AG04449 (cell line): Measurements from ENCODE around the gene RNF103.

Source experiments
- CTCF ChIA-PET: fragments of 350-600 bp; formaldehyde crosslinking; extraction: SDS; loops from one replicate; lab custom pipeline; 2021; ENCODE audit warnings: antibody characterized with exemption; lab: Yijun Ruan, JAX
- POLR2A ChIA-PET: fragments of 400-600, 350-600 bp; formaldehyde crosslinking; extraction: SDS; loops from one replicate; lab custom pipeline; 2020; ENCODE audit warnings: antibody characterized with exemption, inconsistent platforms; lab: Yijun Ruan, JAX
- DNase-seq: peaks from one replicate; pipeline ENCODE4 v3.0.0-alpha.2; 2010; ENCODE audit warnings: low read depth, low spot score
- H3K4me3 ChIP-seq: 2 replicates; pipeline ENCODE4 v1.5.1; 2011; ENCODE audit warnings: low read depth, mild to moderate bottlenecking, control low read depth, low read length
- TF ChIP-seq, protein P1 (sequence below): IDR thresholded peaks from one replicate; pipeline ENCODE4 v1.5.1; 2011; ENCODE audit warnings: mild to moderate bottlenecking, moderate library complexity, low read length, control low read depth, inconsistent platforms; ENCODE audit not compliant: insufficient read depth; ENCODE audit errors: missing control alignments

Gene RNF103

DNA sequence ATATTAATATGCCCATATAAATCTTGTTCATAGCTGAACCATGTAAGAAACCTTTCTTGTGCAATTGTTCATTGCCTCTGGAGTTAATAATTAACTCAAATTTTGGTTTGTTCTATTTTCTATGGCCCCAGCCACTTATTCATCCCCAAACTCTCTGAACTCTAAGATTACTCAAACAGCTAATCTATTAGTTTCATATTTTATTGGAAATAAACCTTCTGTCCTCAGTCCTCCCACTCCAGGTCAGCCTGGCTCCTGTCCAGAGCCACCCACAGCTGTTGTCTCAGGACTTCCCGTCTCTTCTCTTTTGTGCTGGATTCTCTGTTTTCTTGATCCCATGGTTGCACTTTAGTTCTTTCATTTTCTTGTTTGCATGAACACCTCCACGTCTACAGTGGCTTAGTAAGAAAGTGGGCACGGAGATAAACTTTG, 4.4 kb upstream of the RNF103 start:
- no peak for DNase-seq
- H3K4me3 ChIP-seq, result no peak overlapping the region
- POLR2A ChIA-PET, result no interaction called here
- TF ChIP-seq, protein P1, sequence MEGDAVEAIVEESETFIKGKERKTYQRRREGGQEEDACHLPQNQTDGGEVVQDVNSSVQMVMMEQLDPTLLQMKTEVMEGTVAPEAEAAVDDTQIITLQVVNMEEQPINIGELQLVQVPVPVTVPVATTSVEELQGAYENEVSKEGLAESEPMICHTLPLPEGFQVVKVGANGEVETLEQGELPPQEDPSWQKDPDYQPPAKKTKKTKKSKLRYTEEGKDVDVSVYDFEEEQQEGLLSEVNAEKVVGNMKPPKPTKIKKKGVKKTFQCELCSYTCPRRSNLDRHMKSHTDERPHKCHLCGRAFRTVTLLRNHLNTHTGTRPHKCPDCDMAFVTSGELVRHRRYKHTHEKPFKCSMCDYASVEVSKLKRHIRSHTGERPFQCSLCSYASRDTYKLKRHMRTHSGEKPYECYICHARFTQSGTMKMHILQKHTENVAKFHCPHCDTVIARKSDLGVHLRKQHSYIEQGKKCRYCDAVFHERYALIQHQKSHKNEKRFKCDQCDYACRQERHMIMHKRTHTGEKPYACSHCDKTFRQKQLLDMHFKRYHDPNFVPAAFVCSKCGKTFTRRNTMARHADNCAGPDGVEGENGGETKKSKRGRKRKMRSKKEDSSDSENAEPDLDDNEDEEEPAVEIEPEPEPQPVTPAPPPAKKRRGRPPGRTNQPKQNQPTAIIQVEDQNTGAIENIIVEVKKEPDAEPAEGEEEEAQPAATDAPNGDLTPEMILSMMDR, result no peak
- CTCF ChIA-PET, result no interaction called here

DNA sequence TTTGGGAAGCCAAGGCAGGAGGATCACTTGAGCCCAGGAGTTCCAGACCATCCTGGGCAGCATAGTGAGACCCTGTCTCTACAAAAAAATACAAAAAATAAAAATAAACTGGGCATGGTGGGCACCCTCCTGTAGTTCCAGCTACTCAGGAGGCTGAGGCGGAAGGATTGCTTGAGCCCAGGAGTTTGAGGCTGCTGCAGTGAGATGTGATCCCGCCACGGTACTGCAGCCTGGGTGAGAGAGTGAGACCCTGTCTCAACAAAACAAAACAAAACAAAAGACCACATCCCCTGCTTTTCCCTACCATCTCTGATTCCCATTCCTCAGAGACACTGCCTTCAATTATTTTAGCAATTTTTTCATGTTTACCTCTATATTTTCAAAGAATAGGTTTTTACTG, 3.9 kb upstream of the RNF103 start:
- no peak overlapping the region for H3K4me3 ChIP-seq
- POLR2A ChIA-PET, result no interaction called here
- CTCF ChIA-PET, result no interaction called here
- no peak for DNase-seq
- TF ChIP-seq, protein P1, result no peak

DNA sequence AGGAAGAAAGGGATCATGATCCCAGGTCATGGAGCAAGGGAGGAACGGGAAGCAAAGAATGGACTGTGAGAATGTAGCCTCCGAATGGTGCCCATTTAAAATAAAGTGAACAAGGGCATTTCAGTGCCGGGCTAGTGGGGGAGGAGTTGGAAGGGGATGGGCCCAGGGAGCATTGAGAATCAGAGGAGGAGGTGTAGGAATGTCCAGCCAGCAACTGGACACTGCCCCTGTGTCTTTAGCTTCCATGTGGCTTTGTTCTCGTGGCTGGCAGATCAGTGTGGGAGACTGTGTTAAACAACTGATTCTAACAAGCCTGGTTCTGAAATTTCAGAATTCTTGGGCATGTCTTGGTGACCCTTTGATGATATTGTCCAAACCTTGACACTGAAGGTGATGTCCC, 1.4 kb upstream of the RNF103 start:
- CTCF ChIA-PET, result no interaction called here

DNA sequence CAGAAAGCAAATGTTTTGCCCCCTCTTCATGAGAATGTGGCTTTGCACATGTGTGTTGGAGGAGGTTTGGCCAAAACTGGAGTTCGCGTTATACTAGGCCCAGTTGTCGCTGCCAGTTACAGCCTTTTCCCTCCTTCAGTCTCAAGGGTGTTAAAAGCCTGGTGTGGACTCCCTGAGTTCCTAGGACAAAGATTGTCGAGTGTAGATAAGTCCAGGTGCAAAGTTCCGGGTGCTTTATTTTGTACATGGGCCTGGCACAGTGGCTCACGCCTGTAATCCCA, 542 bp upstream of the RNF103 start:
- TF ChIP-seq, protein P1, result no peak
- POLR2A ChIA-PET, result no interaction called here
- CTCF ChIA-PET, result no interaction called here
- peak overlapping the region; percentile 81 for H3K4me3 ChIP-seq
- DNase-seq, result no peak

More for the DNA sequence above, 1.4 kb upstream of the RNF103 start:
- no peak for DNase-seq
- POLR2A ChIA-PET, result no interaction called here
- no peak overlapping the region for H3K4me3 ChIP-seq
- TF ChIP-seq, protein P1, result no peak

DNA sequence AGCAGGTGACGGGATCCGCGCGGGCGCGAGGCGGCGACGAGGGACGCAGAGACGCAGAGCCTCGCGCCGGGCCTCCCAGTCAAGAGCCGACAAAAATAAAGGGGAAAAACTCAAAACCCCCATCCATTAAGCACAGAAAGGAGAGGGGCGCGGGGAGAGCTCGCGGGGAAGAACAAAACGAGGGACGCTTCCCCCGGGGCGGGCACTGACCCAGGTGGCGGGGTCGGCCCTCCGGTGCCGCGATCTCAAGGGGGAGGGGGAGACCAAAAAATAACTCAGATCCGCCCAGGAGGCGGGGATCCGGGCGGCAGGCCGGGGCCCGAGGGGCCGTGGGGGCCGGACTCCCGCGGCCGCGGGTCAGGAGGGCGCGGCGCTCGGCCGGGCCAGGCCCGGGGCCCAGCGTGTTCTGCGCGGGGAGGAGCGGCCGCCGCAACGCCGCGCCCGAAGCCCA, 597 bp downstream of the RNF103 start:
- POLR2A ChIA-PET, result interaction anchor here (1.0 to 1.4 kb wide), 3 partner anchors 61 to 182 kb away, joined by 3 read pairs; partner anchors contain the start of gene KDM3A
- TF ChIP-seq, protein P1, result no peak
- CTCF ChIA-PET, result no interaction called here

DNA sequence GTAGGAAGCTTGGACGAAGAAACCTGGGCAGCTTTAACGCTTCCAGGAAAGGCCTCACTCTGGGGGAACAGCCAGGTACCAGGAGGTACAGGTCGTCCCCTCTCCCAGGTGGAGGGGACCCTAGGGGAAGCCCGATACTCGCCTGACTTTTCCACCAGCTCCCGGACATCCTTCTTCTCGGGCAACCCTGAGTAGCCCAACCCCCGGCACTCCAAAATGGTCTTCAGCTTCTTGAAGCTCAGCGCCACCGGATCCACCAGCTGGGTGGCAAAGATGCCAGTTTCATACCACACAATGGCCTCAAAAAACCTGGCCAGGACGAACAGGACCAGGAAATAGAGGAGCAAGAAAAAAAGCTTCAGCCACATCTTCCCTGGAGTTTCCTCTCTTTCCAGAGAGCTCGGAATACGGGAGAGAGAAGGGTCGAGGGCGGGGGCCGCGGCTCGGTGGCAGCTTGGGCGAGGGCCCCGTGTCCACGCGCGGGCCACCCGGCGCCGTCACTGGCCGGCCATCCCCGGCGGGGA, 1.1 kb downstream of the RNF103 start:
- CTCF ChIA-PET, result interaction anchor here (1.1 kb wide), 1 partner anchor 60 kb away, joined by 3 read pairs; no protein-coding TSS in a partner anchor
- POLR2A ChIA-PET, result interaction anchor here (1.0 to 1.4 kb wide), 3 partner anchors 60 to 182 kb away, joined by 3 read pairs; partner anchors contain the start of gene KDM3A
- H3K4me3 ChIP-seq, result peak overlapping the region; percentile 81
- TF ChIP-seq, protein P1, result no peak
- DNase-seq, result no peak

More for the DNA sequence above, 597 bp downstream of the RNF103 start:
- H3K4me3 ChIP-seq, result peak overlapping the region; percentile 81
- no peak for DNase-seq
